Glutamatergic neuron (in vitro differentiated cells): ENCODE data around the gene MAP3K6. TPM values are rescaled to one million over a fixed set of nuclear protein-coding genes. Genes with fewer than 3 reads are reported as not detected.

Experiments
- DNase-seq: peaks from one replicate; pipeline ENCODE4 v3.0.0; 2022
- H3K27ac Mint-ChIP-seq: one replicate; pipeline ENCODE4 v1.8.0; 2020; ENCODE audit warnings: mild to moderate bottlenecking, mixed read lengths, inconsistent platforms; ENCODE audit not compliant: unreplicated experiment
- H3K27me3 Mint-ChIP-seq: one replicate; pipeline ENCODE4 v1.8.0; 2020; ENCODE audit warnings: mild to moderate bottlenecking, moderate library complexity, mixed read lengths, inconsistent platforms; ENCODE audit not compliant: unreplicated experiment
- H3K36me3 Mint-ChIP-seq: one replicate; pipeline ENCODE4 v1.8.0; 2020; ENCODE audit warnings: mild to moderate bottlenecking, mixed read lengths, inconsistent platforms; ENCODE audit not compliant: unreplicated experiment
- H3K4me1 Mint-ChIP-seq: one replicate; pipeline ENCODE4 v1.8.0; 2020; ENCODE audit warnings: mild to moderate bottlenecking, low read depth, mixed read lengths, inconsistent platforms; ENCODE audit not compliant: unreplicated experiment
- H3K4me3 Mint-ChIP-seq: one replicate; pipeline ENCODE4 v1.8.0; 2020; ENCODE audit warnings: mild to moderate bottlenecking, mixed read lengths, inconsistent platforms; ENCODE audit not compliant: unreplicated experiment
- H3K9me3 Mint-ChIP-seq: one replicate; pipeline ENCODE4 v1.8.0; 2020; ENCODE audit warnings: mild to moderate bottlenecking, moderate library complexity, mixed read lengths, inconsistent platforms; ENCODE audit not compliant: unreplicated experiment
- total RNA-seq: library from RNA; stranded (reverse); fragmentation: NEBNext Ultra II Directional; extraction: Animal tissue kit (Norgen Biotek cat#: 25700); gene quantifications from one replicate; pipeline ENCODE4 v1.2.1, GENCODE V29; 2021; ENCODE audit not compliant: unreplicated experiment
- TF ChIP-seq, protein P1 (sequence below): fragments of 200-600 bp; sonication (generic); IDR thresholded peaks from one replicate; pipeline ENCODE4 v1.5.0; 2021; ENCODE audit not compliant: partially characterized antibody, unreplicated experiment

Gene MAP3K6
- total RNA-seq, 1 donor from 2014 or later = 10.0 TPM

DNA sequence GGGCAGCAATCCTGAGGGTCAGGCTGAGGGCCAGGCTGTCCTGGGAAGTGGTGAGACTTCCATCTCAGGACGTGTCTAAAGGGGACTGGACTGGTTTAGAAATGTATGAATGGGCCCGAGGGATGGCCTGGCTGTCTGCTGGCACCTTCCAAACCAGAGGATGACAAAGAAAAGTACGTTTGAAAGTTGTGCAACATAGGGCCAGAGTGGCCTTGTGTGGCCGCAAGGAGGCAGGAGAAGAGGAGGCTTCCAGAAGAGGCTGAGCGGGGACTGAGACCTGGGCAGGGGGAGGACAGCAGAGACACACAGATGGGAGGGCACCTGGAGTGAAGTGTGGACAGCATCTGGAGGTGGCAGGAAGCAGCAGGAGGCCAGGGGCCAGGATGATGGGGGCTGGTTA, 27.5 kb downstream of the MAP3K6 start:
- no peak overlapping the region for H3K4me3 Mint-ChIP-seq
- peaks cover 18% of the 10 kb centered on the region for H3K4me1 Mint-ChIP-seq
- TF ChIP-seq, protein P1, sequence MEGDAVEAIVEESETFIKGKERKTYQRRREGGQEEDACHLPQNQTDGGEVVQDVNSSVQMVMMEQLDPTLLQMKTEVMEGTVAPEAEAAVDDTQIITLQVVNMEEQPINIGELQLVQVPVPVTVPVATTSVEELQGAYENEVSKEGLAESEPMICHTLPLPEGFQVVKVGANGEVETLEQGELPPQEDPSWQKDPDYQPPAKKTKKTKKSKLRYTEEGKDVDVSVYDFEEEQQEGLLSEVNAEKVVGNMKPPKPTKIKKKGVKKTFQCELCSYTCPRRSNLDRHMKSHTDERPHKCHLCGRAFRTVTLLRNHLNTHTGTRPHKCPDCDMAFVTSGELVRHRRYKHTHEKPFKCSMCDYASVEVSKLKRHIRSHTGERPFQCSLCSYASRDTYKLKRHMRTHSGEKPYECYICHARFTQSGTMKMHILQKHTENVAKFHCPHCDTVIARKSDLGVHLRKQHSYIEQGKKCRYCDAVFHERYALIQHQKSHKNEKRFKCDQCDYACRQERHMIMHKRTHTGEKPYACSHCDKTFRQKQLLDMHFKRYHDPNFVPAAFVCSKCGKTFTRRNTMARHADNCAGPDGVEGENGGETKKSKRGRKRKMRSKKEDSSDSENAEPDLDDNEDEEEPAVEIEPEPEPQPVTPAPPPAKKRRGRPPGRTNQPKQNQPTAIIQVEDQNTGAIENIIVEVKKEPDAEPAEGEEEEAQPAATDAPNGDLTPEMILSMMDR = no peak
- peaks cover 14% of the 10 kb centered on the region for H3K27me3 Mint-ChIP-seq
- H3K9me3 Mint-ChIP-seq = peaks cover 11% of the 10 kb centered on the region
- no peak for DNase-seq
- H3K27ac Mint-ChIP-seq = no peak overlapping the region
- H3K36me3 Mint-ChIP-seq = no peaks in the 10 kb centered on the region

DNA sequence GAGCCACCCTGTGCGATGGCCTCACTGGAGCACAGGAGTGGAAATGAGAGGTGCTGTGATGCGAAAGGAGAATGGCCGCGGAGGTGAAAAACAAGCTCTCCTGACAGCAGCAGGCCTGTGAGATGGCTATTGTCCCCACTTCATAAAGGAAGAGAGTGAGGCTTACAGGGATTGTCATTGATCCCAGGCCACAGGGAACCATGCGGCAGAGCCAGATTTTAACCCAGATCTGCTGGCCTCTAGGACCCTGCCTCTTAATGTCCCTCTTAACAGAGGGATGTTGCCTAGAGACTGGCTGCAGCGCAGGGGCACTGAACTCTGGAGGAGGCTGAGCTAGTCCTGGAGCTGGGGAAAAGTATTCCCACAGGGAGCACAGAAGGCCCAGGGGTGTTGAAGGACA, 28.0 kb downstream of the MAP3K6 start:
- Mint-ChIP-seq H3K27me3 (peaks cover 14% of the 10 kb centered on the region), H3K4me1 (peaks cover 18% of the 10 kb centered on the region), H3K27ac (no peak overlapping the region), H3K36me3 (no peaks in the 10 kb centered on the region), H3K9me3 (peaks cover 11% of the 10 kb centered on the region), H3K4me3 (no peak overlapping the region)
- DNase-seq = no peak
- TF ChIP-seq, protein P1 = no peak

DNA sequence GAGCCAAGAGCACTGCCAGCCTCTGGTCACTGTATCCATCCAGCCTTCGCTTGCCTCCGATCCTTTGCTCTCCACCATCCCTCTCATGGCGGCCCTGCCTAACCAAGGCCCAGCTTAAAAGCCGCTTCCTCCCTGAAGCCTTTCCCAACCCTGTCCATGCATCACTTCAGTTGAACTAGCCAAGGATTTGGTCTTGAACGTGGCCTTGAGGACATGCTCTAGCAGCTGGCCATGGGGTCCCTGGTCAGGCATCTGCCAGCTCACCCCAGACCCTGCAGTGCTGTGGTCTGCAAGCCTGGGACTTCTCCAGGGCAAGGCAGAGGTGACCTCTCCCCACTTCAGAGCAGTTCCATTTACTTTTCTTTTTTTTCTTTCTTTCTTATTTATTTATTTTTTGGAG, 30.0 kb downstream of the MAP3K6 start:
- Mint-ChIP-seq H3K27ac (peak overlapping the region; percentile 62), H3K4me3 (no peak overlapping the region), H3K4me1 (peaks cover 10% of the 10 kb centered on the region), H3K36me3 (no peaks in the 10 kb centered on the region), H3K9me3 (peaks cover 8% of the 10 kb centered on the region), H3K27me3 (peaks cover 12% of the 10 kb centered on the region)
- TF ChIP-seq, protein P1 = no peak
- no peak for DNase-seq

DNA sequence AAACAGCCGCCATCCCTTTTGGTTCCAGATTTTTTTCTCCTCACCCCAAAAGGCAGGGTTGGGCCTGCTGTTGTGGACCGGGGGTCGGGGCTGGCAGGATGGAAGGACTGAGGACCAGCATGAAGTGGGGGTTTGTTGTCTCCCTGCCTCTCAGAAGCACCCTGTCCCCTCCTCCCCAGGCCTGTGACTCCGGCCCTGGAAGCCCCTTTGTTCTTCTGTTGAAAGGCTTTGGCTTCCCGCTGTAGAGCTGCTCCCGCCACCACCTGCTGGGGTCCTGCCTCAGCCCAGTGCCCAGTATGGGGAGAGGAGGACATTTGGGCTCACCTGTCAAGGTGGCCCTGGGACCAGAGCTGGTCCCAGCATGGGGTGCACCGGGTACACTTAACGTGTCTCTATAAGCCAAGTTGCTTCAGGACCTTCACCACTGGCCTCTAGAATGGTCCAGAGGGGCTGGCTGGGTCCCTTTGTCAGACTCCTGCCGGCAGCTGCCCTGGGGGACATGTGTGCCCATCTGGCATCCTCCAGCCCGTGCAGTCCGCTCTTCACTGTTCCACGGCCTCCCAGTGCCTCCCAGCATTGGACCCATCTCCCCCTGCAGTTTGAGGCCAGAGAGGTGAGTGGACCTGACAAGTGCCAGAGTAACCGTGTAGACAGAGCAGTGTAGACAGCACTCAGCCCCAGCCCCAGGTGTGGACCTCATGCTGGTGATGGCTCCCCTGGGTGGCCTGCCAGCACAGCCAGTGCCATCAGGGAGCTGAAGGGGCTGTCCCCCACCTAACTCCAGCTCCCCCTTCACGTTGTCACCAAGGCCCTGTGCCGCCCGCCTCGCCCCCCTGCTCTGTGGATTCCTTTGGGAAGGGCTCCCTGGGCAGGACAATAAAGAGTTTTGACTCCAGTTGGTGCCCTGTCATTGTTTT, 31.0 kb downstream of the MAP3K6 start:
- Mint-ChIP-seq H3K36me3 (no peaks in the 10 kb centered on the region), H3K4me1 (peaks cover 10% of the 10 kb centered on the region), H3K27ac (no peak overlapping the region), H3K27me3 (peaks cover 12% of the 10 kb centered on the region), H3K4me3 (no peak overlapping the region), H3K9me3 (peaks cover 8% of the 10 kb centered on the region)
- no peak for DNase-seq
- TF ChIP-seq, protein P1 = no peak

DNA sequence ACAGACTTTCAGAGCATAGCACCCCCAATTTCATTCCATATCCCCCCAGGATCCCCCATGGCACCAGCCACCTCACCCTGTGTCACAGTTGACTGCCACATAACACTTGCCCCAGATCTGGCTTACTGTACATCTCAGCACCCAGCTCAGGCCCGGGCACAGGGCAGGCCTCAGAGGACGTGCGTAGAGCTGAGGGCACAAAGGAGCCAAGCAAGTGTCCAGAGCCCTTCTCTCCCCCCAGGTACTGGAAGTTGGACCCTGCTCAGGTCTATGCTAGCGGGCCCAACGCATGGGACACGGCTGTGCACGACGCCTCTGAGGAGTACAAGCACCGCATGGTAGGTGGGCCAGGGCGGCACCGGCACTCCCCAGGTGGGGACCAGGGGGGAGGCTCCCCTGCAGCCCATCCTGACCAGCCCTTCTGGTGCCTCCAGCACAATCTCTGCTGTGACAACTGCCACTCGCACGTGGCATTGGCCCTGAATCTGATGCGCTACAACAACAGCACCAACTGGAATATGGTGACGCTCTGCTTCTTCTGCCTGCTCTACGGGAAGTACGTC, 33.0 kb downstream of the MAP3K6 start:
- DNase-seq = no peak
- Mint-ChIP-seq H3K36me3 (no peaks in the 10 kb centered on the region), H3K4me3 (no peak overlapping the region), H3K27ac (no peak overlapping the region), H3K27me3 (peaks cover 12% of the 10 kb centered on the region), H3K9me3 (peaks cover 8% of the 10 kb centered on the region), H3K4me1 (peaks cover 9% of the 10 kb centered on the region)
- TF ChIP-seq, protein P1 = no peak
